Embryonic facial prominence (tissue), 1 donor: Measurements from ENCODE around the gene CAPZA2.
A peak's percentile ranks its signal among the peaks of the same experiment; 100 is the strongest.
"Not testable (repeated sequence)": the region's sequence is repeated elsewhere in the genome, so short reads cannot be mapped to it uniquely, and the experiment has no call there.

Source experiments
- DNase-seq: peaks from one replicate; pipeline ENCODE4 v3.0.0-alpha.2; 2016; ENCODE audit errors: extremely low spot score

CAPZA2 gene

GRCh38 chr7:116953906-116954838, 91.8 kb downstream of the CAPZA2 start:
- DNase-seq: peak; percentile 79

- no peak for DNase-seq
Observed at GRCh38 chr7:116955340-116955739, 93.0 kb downstream of the CAPZA2 start.

- no peak for DNase-seq
Observed at GRCh38 chr7:116955801-116956476, 93.6 kb downstream of the CAPZA2 start.

- DNase-seq: no peak
Observed at GRCh38 chr7:116956477-116956804, 94.1 kb downstream of the CAPZA2 start.

- no peak for DNase-seq
Observed at GRCh38 chr7:116957874-116958273, 95.5 kb downstream of the CAPZA2 start.

- DNase-seq: not testable (repeated sequence)
Observed at GRCh38 chr7:116961966-116962673, 99.7 kb downstream of the CAPZA2 start.

- DNase-seq: no peak
Observed at GRCh38 chr7:116963234-116963633, 100.8 kb downstream of the CAPZA2 start.

GRCh38 chr7:116966601-116967000, 104.2 kb downstream of the CAPZA2 start:
- no peak for DNase-seq

- DNase-seq: no peak
Observed at GRCh38 chr7:116967254-116967922, 105.0 kb downstream of the CAPZA2 start.

- DNase-seq: no peak
Observed at GRCh38 chr7:116967983-116968382, 105.6 kb downstream of the CAPZA2 start.

GRCh38 chr7:116968631-116969030, 106.2 kb downstream of the CAPZA2 start:
- no peak for DNase-seq

GRCh38 chr7:116969371-116969902, 107.0 kb downstream of the CAPZA2 start:
- no peak for DNase-seq

GRCh38 chr7:116970238-116970910, 108.0 kb downstream of the CAPZA2 start:
- no peak for DNase-seq

- DNase-seq: not testable (repeated sequence)
Observed at GRCh38 chr7:116971153-116971552, 108.8 kb downstream of the CAPZA2 start.
